Liver (tissue), 9 donors: ENCODE measurements around the gene GMCL1. TPM values are rescaled to one million over a fixed set of nuclear protein-coding genes. Genes with fewer than 3 reads are reported as not detected.

Source experiments
- DNase-seq: peaks from one replicate; pipeline ENCODE4 v3.0.0-alpha.2; 2017; ENCODE audit warnings: low spot score
- H3K27ac ChIP-seq, 2 donors: one replicate each; pipeline ENCODE4 v1.7.0; 2013; ENCODE audit warnings: inconsistent platforms in 2 of 2, low read length in 2 of 2, control low read depth in 1 of 2, low read depth in 1 of 2, mild to moderate bottlenecking in 1 of 2
- H3K27me3 ChIP-seq, 4 donors: one replicate each; pipeline versions ENCODE4 v1.6.1 to v1.7.0; 2013; ENCODE audit warnings: low read length in 3 of 4, inconsistent platforms in 1 of 4, mild to moderate bottlenecking in 1 of 4, moderate library complexity in 1 of 4; ENCODE audit not compliant: control insufficient read depth in 4 of 4, insufficient read depth in 4 of 4
- H3K36me3 ChIP-seq, 4 donors: one replicate each; pipeline versions ENCODE4 v1.6.1 to v1.7.0; 2013; ENCODE audit warnings: low read length in 3 of 4, mild to moderate bottlenecking in 3 of 4, low read depth in 1 of 4, moderate library complexity in 1 of 4; ENCODE audit not compliant: control insufficient read depth in 4 of 4, insufficient read depth in 3 of 4
- H3K4me1 ChIP-seq, 4 donors: one replicate each; pipeline versions ENCODE4 v1.6.1 to v1.7.0; 2013; ENCODE audit warnings: low read length in 3 of 4, mild to moderate bottlenecking in 3 of 4, moderate library complexity in 1 of 4; ENCODE audit not compliant: control insufficient read depth in 4 of 4, insufficient read depth in 4 of 4
- H3K4me3 ChIP-seq, 3 donors: one replicate each; pipeline versions ENCODE4 v1.6.1 to v1.7.0; 2013; ENCODE audit warnings: low read length in 3 of 3, control low read depth in 1 of 3, low read depth in 1 of 3, mild to moderate bottlenecking in 1 of 3
- H3K9ac ChIP-seq, 2 donors: one replicate each; pipeline ENCODE4 v1.7.0; 2013; ENCODE audit warnings: low read length in 2 of 2, mild to moderate bottlenecking in 2 of 2, moderate library complexity in 2 of 2, control low read depth in 1 of 2, low read depth in 1 of 2
- H3K9me3 ChIP-seq, 4 donors: one replicate each; pipeline versions ENCODE4 v1.6.1 to v1.7.0; 2013; ENCODE audit warnings: low read length in 3 of 4; ENCODE audit not compliant: control insufficient read depth in 4 of 4
- FOXA1 ChIP-seq: IDR thresholded peaks from 2 replicates; pipeline ENCODE4 v1.6.1; 2016; ENCODE audit warnings: antibody characterized with exemption
- FOXA2 ChIP-seq: IDR thresholded peaks from 2 replicates; pipeline ENCODE4 v1.6.1; 2016; ENCODE audit warnings: antibody characterized with exemption
- GABPA ChIP-seq, 2 donors: IDR thresholded peaks in 1 of 2; conservative IDR thresholded peaks in 1 of 2; 2 replicates each; pipeline ENCODE4 v1.6.1; 2016; ENCODE audit warnings: antibody characterized with exemption in 2 of 2, mild to moderate bottlenecking in 1 of 2, moderate library complexity in 1 of 2
- HNF4A ChIP-seq, 2 donors: conservative IDR thresholded peaks; 2 replicates each; pipeline ENCODE4 v1.6.1; 2016; ENCODE audit warnings: antibody characterized with exemption in 2 of 2, mild to moderate bottlenecking in 2 of 2
- HNF4G ChIP-seq: IDR thresholded peaks from 2 replicates; pipeline ENCODE4 v1.6.1; 2016; ENCODE audit warnings: antibody characterized with exemption
- JUND ChIP-seq, 2 donors: IDR thresholded peaks; 2 replicates each; pipeline ENCODE4 v1.6.1; 2016; ENCODE audit warnings: antibody characterized with exemption in 2 of 2
- NR2F2 ChIP-seq: IDR thresholded peaks from 2 replicates; pipeline ENCODE4 v1.6.1; 2016; ENCODE audit warnings: antibody characterized with exemption
- RAD21 ChIP-seq, 2 donors: IDR thresholded peaks; 2 replicates each; pipeline ENCODE4 v1.6.1; 2016; ENCODE audit warnings: antibody characterized with exemption in 2 of 2, mild to moderate bottlenecking in 2 of 2
- RXRA ChIP-seq, 2 donors: IDR thresholded peaks; 2 replicates each; pipeline ENCODE4 v1.6.1; 2017 to 2018; ENCODE audit warnings: antibody characterized with exemption in 2 of 2, mild to moderate bottlenecking in 1 of 2
- SP1 ChIP-seq: IDR thresholded peaks from 2 replicates; pipeline ENCODE4 v1.6.1; 2018; ENCODE audit warnings: antibody characterized with exemption, mild to moderate bottlenecking
- TAF1 ChIP-seq: conservative IDR thresholded peaks from 2 replicates; pipeline ENCODE4 v1.6.1; 2016; ENCODE audit warnings: antibody characterized with exemption, mild to moderate bottlenecking
- YY1 ChIP-seq: IDR thresholded peaks from 2 replicates; pipeline ENCODE4 v1.6.1; 2016; ENCODE audit warnings: antibody characterized with exemption, mild to moderate bottlenecking
- WGBS: extraction: QIAGEN DNeasy Blood & Tissue Kit; methylation state at CpG from one replicate; pipeline ENCODE4 v1.1.7; 2013; 5-methylcytosine and 5-hydroxymethylcytosine counted together
- polyA plus RNA-seq, 2 donors: library from polyadenylated mRNA; stranded (reverse) in 1 of 2; unstranded in 1 of 2; fragments of 200-250 nt in 1 of 2; fragments of >200 nt in 1 of 2; fragmentation: Nextera tagmentation in 1 of 2; extraction: Ambion mirVana in 1 of 2; gene quantifications; one replicate each; pipeline versions ENCODE4 v1.2.1 to v1.2.3, GENCODE V29; 2013 to 2015
- total RNA-seq, 2 donors: library from RNA; depleted of rRNA; stranded (reverse); fragments of >200 nt; gene quantifications; one replicate each; pipeline ENCODE4 v1.2.3, GENCODE V29; 2014
- TF ChIP-seq, protein P1 (sequence below): IDR thresholded peaks from 2 replicates; pipeline ENCODE4 v1.6.1; 2016; ENCODE audit warnings: antibody characterized with exemption
- TF ChIP-seq, protein P2 (sequence below): IDR thresholded peaks from 2 replicates; pipeline ENCODE4 v1.6.1; 2016; ENCODE audit warnings: antibody characterized with exemption, mild to moderate bottlenecking
- TF ChIP-seq, protein P3 (sequence below): fragments of 150-350 bp; IDR thresholded peaks from 2 replicates; pipeline ENCODE4 v1.5.1; 2017; ENCODE audit warnings: improper control_type of control experiment, low read depth, low read length; ENCODE audit not compliant: missing input control
- TF ChIP-seq, protein P4 (sequence below): IDR thresholded peaks from 2 replicates; pipeline ENCODE4 v1.6.1; 2016; ENCODE audit warnings: antibody characterized with exemption
- TF ChIP-seq, protein P5 (sequence below): IDR thresholded peaks from 2 replicates; pipeline ENCODE4 v1.6.1; 2016; ENCODE audit warnings: antibody characterized with exemption
- donor health status: healthy.
- donor health status: healthy.
- donor health status: healthy.
- donor health status: healthy.
- donor health status: healthy.

The GMCL1 gene
- total and polyA plus RNA-seq, 4 donors = 5.0 to 11.2 (median 7.0) TPM

DNA sequence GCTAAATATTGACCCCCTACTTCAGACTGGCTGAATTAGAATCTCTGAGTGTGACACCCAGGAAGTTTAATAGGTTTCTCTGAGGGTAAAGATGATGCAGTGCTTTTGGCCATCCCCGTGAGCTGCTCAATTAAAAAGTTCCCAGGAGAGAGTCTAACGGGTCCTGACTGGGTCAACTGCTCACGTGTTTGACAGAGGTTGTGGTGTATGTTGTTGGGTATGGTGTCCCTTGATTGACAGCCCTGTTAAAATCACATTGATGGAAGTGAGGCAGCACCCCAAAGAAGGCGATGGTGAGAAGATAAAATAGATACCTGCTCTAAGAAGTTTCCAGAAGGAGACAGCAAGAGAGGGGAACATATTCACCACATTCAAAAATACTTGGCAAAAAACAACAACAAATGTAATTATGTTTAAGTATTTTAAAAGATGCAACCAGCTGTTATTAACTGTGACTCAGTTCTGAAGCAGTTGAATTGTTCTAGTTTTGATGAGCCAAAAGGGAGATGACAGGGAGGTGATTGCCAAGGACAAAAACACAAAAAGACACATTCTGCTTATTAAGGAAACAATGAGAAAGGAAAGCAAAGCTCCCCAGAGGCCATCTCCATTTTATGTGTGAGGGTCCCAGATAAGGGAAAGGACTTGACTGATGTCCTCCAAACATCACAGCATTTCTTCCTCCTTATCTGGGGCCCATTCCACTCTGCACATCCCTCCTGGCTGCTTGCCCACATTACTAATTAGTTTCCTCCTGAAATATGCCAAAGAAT lies 11.5 kb upstream of the GMCL1 start:
- no peak overlapping the region for H3K27ac ChIP-seq
- whole genome bisulfite sequencing = 85% methylated on average over 4 of the region's 4 CpGs
- H3K27me3 ChIP-seq = no peaks in the 10 kb centered on the region
- peaks cover 6 to 31% (median 27%) of the 10 kb centered on the region in 4 donors for H3K36me3 ChIP-seq
- TF ChIP-seq RXRA (IDR thresholded peaks at IDR 0.05) (no peak), FOXA1 (no peak), GABPA (IDR thresholded peaks at IDR 0.05 in 1 of 2, conservative IDR thresholded peaks at IDR 0.05 in 1 of 2) (no peak), RAD21 (IDR thresholded peaks at IDR 0.05) (no peak), FOXA2 (no peak), NR2F2 (no peak), SP1 (no peak), YY1 (no peak)
- TF ChIP-seq, protein P1, sequence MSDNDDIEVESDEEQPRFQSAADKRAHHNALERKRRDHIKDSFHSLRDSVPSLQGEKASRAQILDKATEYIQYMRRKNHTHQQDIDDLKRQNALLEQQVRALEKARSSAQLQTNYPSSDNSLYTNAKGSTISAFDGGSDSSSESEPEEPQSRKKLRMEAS = no peak
- TF ChIP-seq, protein P2, sequence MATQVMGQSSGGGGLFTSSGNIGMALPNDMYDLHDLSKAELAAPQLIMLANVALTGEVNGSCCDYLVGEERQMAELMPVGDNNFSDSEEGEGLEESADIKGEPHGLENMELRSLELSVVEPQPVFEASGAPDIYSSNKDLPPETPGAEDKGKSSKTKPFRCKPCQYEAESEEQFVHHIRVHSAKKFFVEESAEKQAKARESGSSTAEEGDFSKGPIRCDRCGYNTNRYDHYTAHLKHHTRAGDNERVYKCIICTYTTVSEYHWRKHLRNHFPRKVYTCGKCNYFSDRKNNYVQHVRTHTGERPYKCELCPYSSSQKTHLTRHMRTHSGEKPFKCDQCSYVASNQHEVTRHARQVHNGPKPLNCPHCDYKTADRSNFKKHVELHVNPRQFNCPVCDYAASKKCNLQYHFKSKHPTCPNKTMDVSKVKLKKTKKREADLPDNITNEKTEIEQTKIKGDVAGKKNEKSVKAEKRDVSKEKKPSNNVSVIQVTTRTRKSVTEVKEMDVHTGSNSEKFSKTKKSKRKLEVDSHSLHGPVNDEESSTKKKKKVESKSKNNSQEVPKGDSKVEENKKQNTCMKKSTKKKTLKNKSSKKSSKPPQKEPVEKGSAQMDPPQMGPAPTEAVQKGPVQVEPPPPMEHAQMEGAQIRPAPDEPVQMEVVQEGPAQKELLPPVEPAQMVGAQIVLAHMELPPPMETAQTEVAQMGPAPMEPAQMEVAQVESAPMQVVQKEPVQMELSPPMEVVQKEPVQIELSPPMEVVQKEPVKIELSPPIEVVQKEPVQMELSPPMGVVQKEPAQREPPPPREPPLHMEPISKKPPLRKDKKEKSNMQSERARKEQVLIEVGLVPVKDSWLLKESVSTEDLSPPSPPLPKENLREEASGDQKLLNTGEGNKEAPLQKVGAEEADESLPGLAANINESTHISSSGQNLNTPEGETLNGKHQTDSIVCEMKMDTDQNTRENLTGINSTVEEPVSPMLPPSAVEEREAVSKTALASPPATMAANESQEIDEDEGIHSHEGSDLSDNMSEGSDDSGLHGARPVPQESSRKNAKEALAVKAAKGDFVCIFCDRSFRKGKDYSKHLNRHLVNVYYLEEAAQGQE = no peak
- TF ChIP-seq, protein P3, sequence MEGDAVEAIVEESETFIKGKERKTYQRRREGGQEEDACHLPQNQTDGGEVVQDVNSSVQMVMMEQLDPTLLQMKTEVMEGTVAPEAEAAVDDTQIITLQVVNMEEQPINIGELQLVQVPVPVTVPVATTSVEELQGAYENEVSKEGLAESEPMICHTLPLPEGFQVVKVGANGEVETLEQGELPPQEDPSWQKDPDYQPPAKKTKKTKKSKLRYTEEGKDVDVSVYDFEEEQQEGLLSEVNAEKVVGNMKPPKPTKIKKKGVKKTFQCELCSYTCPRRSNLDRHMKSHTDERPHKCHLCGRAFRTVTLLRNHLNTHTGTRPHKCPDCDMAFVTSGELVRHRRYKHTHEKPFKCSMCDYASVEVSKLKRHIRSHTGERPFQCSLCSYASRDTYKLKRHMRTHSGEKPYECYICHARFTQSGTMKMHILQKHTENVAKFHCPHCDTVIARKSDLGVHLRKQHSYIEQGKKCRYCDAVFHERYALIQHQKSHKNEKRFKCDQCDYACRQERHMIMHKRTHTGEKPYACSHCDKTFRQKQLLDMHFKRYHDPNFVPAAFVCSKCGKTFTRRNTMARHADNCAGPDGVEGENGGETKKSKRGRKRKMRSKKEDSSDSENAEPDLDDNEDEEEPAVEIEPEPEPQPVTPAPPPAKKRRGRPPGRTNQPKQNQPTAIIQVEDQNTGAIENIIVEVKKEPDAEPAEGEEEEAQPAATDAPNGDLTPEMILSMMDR = no peak
- DNase-seq = no peak
- H3K9ac ChIP-seq = no peak overlapping the region
- H3K4me1 ChIP-seq = peaks cover 0 to 14% (median 7%) of the 10 kb centered on the region in 4 donors
- no peaks in the 10 kb centered on the region for H3K9me3 ChIP-seq
- H3K4me3 ChIP-seq = no peak overlapping the region

DNA sequence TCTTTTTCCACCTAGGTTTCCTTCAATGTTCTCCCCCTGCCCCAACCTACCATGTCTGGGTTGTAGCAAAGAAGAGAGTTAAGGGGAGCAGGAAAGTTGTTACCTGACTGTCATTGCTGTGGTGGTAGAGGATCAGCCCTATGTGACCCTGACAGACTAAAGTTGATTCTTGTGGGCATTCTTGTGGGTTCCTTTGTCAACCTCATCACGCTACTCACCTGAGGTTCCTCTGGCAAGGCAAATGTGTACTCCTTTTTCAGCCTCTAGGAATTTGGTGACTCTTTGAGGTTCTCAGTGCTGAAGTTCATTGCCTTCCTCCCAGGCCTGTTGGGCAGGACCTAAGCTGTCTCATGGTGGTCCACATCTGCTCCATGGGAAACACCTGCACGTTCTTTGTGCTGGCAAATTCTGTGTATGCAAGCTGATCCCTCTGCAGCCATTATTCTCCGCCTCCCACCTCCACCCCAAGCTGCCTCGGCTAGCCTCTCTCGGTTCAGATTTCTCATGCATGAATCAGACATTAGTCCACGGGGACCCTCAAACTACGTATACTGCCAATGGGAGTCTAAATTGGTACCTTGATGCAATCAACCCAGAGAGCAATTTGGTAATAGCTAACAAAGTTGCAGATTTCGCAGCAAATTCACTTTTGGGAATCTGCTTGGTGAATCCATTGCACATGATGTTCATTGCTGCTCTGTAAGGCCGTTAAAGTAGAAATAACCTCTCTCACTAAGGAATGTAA lies 1.5 kb upstream of the GMCL1 start:
- TF ChIP-seq, protein P4, sequence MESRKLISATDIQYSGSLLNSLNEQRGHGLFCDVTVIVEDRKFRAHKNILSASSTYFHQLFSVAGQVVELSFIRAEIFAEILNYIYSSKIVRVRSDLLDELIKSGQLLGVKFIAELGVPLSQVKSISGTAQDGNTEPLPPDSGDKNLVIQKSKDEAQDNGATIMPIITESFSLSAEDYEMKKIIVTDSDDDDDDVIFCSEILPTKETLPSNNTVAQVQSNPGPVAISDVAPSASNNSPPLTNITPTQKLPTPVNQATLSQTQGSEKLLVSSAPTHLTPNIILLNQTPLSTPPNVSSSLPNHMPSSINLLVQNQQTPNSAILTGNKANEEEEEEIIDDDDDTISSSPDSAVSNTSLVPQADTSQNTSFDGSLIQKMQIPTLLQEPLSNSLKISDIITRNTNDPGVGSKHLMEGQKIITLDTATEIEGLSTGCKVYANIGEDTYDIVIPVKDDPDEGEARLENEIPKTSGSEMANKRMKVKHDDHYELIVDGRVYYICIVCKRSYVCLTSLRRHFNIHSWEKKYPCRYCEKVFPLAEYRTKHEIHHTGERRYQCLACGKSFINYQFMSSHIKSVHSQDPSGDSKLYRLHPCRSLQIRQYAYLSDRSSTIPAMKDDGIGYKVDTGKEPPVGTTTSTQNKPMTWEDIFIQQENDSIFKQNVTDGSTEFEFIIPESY = no peak
- TF ChIP-seq, protein P3 = no peak
- TF ChIP-seq FOXA2 = no peak
- TF ChIP-seq HNF4A (conservative IDR thresholded peaks at IDR 0.05) = no peak
- TF ChIP-seq GABPA (IDR thresholded peaks at IDR 0.05 in 1 of 2, conservative IDR thresholded peaks at IDR 0.05 in 1 of 2) = no peak
- no peak for TF ChIP-seq RAD21 (IDR thresholded peaks at IDR 0.05)
- TF ChIP-seq HNF4G = no peak
- no peak for TF ChIP-seq JUND (IDR thresholded peaks at IDR 0.05)
- no peak for TF ChIP-seq RXRA (IDR thresholded peaks at IDR 0.05)
- TF ChIP-seq, protein P1 = no peak
- TF ChIP-seq FOXA1 = no peak
- no peak for TF ChIP-seq TAF1
- TF ChIP-seq YY1 = no peak
- TF ChIP-seq, protein P5, sequence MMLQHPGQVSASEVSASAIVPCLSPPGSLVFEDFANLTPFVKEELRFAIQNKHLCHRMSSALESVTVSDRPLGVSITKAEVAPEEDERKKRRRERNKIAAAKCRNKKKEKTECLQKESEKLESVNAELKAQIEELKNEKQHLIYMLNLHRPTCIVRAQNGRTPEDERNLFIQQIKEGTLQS = no peak
- Histone ChIP-seq H3K9ac (no peak overlapping the region), H3K27ac (no peak overlapping the region), H3K9me3 (no peaks in the 10 kb centered on the region), H3K4me3 (no peak overlapping the region), H3K36me3 (no peaks in the 10 kb centered on the region), H3K4me1 (peaks cover 3 to 19% (median 10%) of the 10 kb centered on the region in 4 donors), H3K27me3 (no peaks in the 10 kb centered on the region)
- no peak for DNase-seq
- WGBS = 87% methylated on average over 9 of the region's 9 CpGs
